GM12878 (cell line): ENCODE data around the gene ZNF610. TPM values are rescaled to one million over a fixed set of nuclear protein-coding genes. Genes with fewer than 3 reads are reported as not detected.

Source experiments
- ATAC-seq: fragments of 200-7000 bp; cut with Tn5 transposase; 3 replicates; pipeline ENCODE4 v1.9.1; 2020; ENCODE audit warnings: mild to moderate bottlenecking, moderate library complexity
- BruUV-seq: library from RNA; stranded (reverse); fragments of 400-500 nt; replicated peaks from 2 replicates; lab custom pipeline; 2021; lab: Mats Ljungman, UMichigan
- CTCF ChIA-PET: fragments of 300-600 bp; sonication (Branson Sonifier 250); formaldehyde crosslinking; extraction: SDS; loops from one replicate; lab custom pipeline; 2021; ENCODE audit warnings: inconsistent platforms; lab: Yijun Ruan, JAX
- POLR2A ChIA-PET: fragments of 350-600 bp; formaldehyde crosslinking; extraction: SDS; loops from one replicate; lab custom pipeline; 2021; ENCODE audit warnings: inconsistent platforms; lab: Charles Lee
- RAD21 ChIA-PET: fragments of 300-600 bp; sonication (Branson Sonifier 250); formaldehyde crosslinking; loops from one replicate; lab custom pipeline; 2023; ENCODE audit warnings: antibody characterized with exemption; ENCODE audit not compliant: unreplicated experiment; lab: Charles Lee
- SMC1A ChIA-PET: fragments of 300-600 bp; sonication (Branson Sonifier 250); formaldehyde crosslinking; loops from one replicate; lab custom pipeline; 2023; ENCODE audit not compliant: unreplicated experiment, uncharacterized antibody; lab: Charles Lee
- DNase-seq: peaks from one replicate; pipeline ENCODE4 v3.0.0-alpha.2; 2011; ENCODE audit warnings: low read depth, low spot score
- FAIRE-seq: peaks from 3 replicates; lab custom pipeline; 2011; peaks lifted over from hg19 to GRCh38; lab: Jason Lieb, UNC
- H2AFZ ChIP-seq: 2 replicates; pipeline ENCODE4 v1.6.0; 2011; ENCODE audit warnings: low read depth, low read length, control low read depth; ENCODE audit not compliant: control insufficient read depth
- H3K27ac ChIP-seq: 2 replicates; pipeline ENCODE4 v1.5.1; 2011; ENCODE audit warnings: control low read depth; ENCODE audit not compliant: control insufficient read depth, insufficient read depth
- H3K27me3 ChIP-seq, 2 experiments: replicated peaks in 1 of 2; 2 replicates each; pipeline versions ENCODE4 v1.6.0 to v1.6.1; 2011; ENCODE audit warnings: low read length in 1 of 2; ENCODE audit not compliant: control insufficient read depth in 2 of 2, insufficient read depth in 2 of 2
- H3K36me3 ChIP-seq, 2 experiments: 2 replicates each; pipeline ENCODE4 v1.5.1; 2011; ENCODE audit warnings: low read length in 1 of 2; ENCODE audit not compliant: control insufficient read depth in 2 of 2, insufficient read depth in 2 of 2
- H3K4me1 ChIP-seq: 2 replicates; pipeline ENCODE4 v1.6.1; 2011; ENCODE audit warnings: mild to moderate bottlenecking, low read length, moderate library complexity, mixed read lengths; ENCODE audit not compliant: control insufficient read depth, insufficient read depth
- H3K4me2 ChIP-seq: 2 replicates; pipeline ENCODE4 v1.6.0; 2011; ENCODE audit warnings: control low read depth; ENCODE audit not compliant: control insufficient read depth, insufficient read depth
- H3K4me3 ChIP-seq: fragments of 200-600 bp; sonication (generic); 2 replicates; pipeline ENCODE4 v1.5.1; 2016
- H3K79me2 ChIP-seq: 2 replicates; pipeline ENCODE4 v1.6.0; 2011; ENCODE audit warnings: low read length; ENCODE audit not compliant: control insufficient read depth, insufficient read depth
- H3K9ac ChIP-seq: 2 replicates; pipeline ENCODE4 v1.8.0; 2011; ENCODE audit warnings: low read length, control low read depth, mixed read lengths; ENCODE audit not compliant: control insufficient read depth, insufficient read depth
- H3K9me3 ChIP-seq: replicated peaks from 3 replicates; pipeline ENCODE4 v1.5.1; 2011; ENCODE audit warnings: mild to moderate bottlenecking, low read length; ENCODE audit not compliant: control insufficient read depth, insufficient read depth
- H4K20me1 ChIP-seq: 2 replicates; pipeline ENCODE4 v1.6.0; 2011; ENCODE audit not compliant: control insufficient read depth, insufficient read depth
- CBFB ChIP-seq: IDR thresholded peaks from 2 replicates; pipeline ENCODE4 v1.6.1; 2016; ENCODE audit warnings: antibody characterized with exemption, low read depth
- CBX5 ChIP-seq: sonication (generic); IDR thresholded peaks from 2 replicates; pipeline ENCODE4 v1.6.1; 2016; ENCODE audit warnings: low read depth, moderate library complexity, mild to moderate bottlenecking, inconsistent platforms
- CHD4 ChIP-seq: fragments of 200-600 bp; sonication (generic); IDR thresholded peaks from 2 replicates; pipeline ENCODE4 v1.6.1; 2016; ENCODE audit warnings: mild to moderate bottlenecking
- ELK1 ChIP-seq: IDR thresholded peaks from 2 replicates; pipeline ENCODE4 v1.6.1; 2012; ENCODE audit warnings: low read depth, low read length, improper control_type of control experiment
- FOXK2 ChIP-seq: fragments of 450-650 bp; IDR thresholded peaks from 2 replicates; pipeline ENCODE4 v1.6.1; 2017; ENCODE audit warnings: mild to moderate bottlenecking, moderate library complexity
- HCFC1 ChIP-seq: fragments of 150-350 bp; IDR thresholded peaks from 2 replicates; pipeline ENCODE4 v1.6.1; 2014; ENCODE audit warnings: low read length
- KLF5 ChIP-seq: fragments of 450-650 bp; IDR thresholded peaks from 2 replicates; pipeline ENCODE4 v1.6.1; 2014; ENCODE audit warnings: mild to moderate bottlenecking; ENCODE audit not compliant: partially characterized antibody
- MAX ChIP-seq: IDR thresholded peaks from 2 replicates; pipeline ENCODE4 v1.6.1; 2012; ENCODE audit warnings: low read depth, low read length, improper control_type of control experiment
- MLLT1 ChIP-seq: fragments of 450-650 bp; IDR thresholded peaks from 2 replicates; pipeline ENCODE4 v1.6.1; 2016; ENCODE audit warnings: mild to moderate bottlenecking
- PAX8 ChIP-seq: fragments of 450-650 bp; IDR thresholded peaks from 2 replicates; pipeline ENCODE4 v1.6.1; 2017; ENCODE audit warnings: mild to moderate bottlenecking, moderate library complexity
- PKNOX1 ChIP-seq: fragments of 450-650 bp; IDR thresholded peaks from 2 replicates; pipeline ENCODE4 v1.6.1; 2016; ENCODE audit warnings: mild to moderate bottlenecking
- SIN3A ChIP-seq: IDR thresholded peaks from 2 replicates; pipeline ENCODE4 v1.6.1; 2012; ENCODE audit warnings: low read depth, low read length, improper control_type of control experiment
- WGBS: methylation state at CpG from one replicate; pipeline ENCODE4 v1.1.6; 2016; ENCODE audit warnings: low lambda C conversion rate; ENCODE audit not compliant: insufficient replicate concordance, insufficient coverage; ENCODE audit errors: missing lambda C conversion rate; 5-methylcytosine and 5-hydroxymethylcytosine counted together
- in situ Hi-C: fragments of 300-500 bp; cut with MboI; formaldehyde crosslinking; loops from 9 replicates; pipeline ENCODE4 v1.14.3; 2018; ENCODE audit warnings: mixed read lengths
- intact Hi-C: fragments of 100-400 bp; cut with micrococcal nuclease; formaldehyde crosslinking; loops from one replicate; pipeline ENCODE4 v1.14.2; 2022; ENCODE audit not compliant: unreplicated experiment
- polyA plus RNA-seq, 11 experiments: library from polyadenylated mRNA; depleted of rRNA in 4 of 11; unstranded in 6 of 11; stranded (reverse) in 5 of 11; fragments of >200 nt; fragmentation: Nextera tagmentation in 4 of 11; fragmentation: Illumina TruSeq in 1 of 11; extraction: Ambion mirVana in 4 of 11; extraction: Trizol in 1 of 11; gene quantifications; 1 replicate in 1 of 11; 2 replicates in 10 of 11; pipeline versions ENCODE4 v1.2.1 to v1.2.3, GENCODE V29; 2011 to 2016; ENCODE audit warnings: inconsistent platforms in 2 of 11, missing spikeins in 2 of 11, low read depth in 1 of 11
- total RNA-seq, 4 experiments: library from RNA; depleted of rRNA in 3 of 4; stranded (reverse); fragments of >200 nt in 3 of 4; fragmentation: Illumina TruSeq in 1 of 4; extraction: Trizol in 1 of 4; gene quantifications; 2 replicates each; pipeline versions ENCODE4 v1.2.1 to v1.2.3, GENCODE V29; 2013 to 2021

ZNF610 gene
- total and polyA plus RNA-seq, 10 of the 15 experiments (the other 5 are each of a cell fraction or from before 2014, with no cell fraction given): 0.11 to 1.2 (median 0.53) TPM

GRCh38 chr19:52369559-52370340 is 33.7 kb downstream of the ZNF610 start, which contains the start of gene ZNF880 (continued):
- TF ChIP-seq SIN3A (no peak), ELK1 (no peak), CBFB (no peak)

- TF ChIP-seq KLF5 (no peak), HCFC1 (no peak), MAX (no peak), MLLT1 (peak; percentile 91), PAX8 (no peak), PKNOX1 (no peak), CBX5 (0 out of 2 replicates have a peak, but pooled peaks have one; percentile 7), CHD4 (no peak), FOXK2 (no peak)
- no TSS peak for BruUV-seq
- Histone ChIP-seq H3K4me1 (no peaks in the 10 kb centered on the region), H3K4me3 (peak overlapping the region; percentile 73), H3K4me2 (peak overlapping the region; percentile 69), H4K20me1 (no peaks in the 10 kb centered on the region), H2AFZ (peak overlapping the region; percentile 91; the same call in 1 of the 2 replicates), H3K27me3 (no peaks in the 10 kb centered on the region), H3K79me2 (no peaks in the 10 kb centered on the region; the same call in 1 of the 2 replicates), H3K27ac (peak overlapping the region; percentile 97), H3K9me3 (peaks cover 23% of the 10 kb centered on the region), H3K36me3 (0 out of 4 replicates have a peak, but pooled peaks cover 0 to 3% of the 10 kb centered on the region in 2 experiments), H3K9ac (peak overlapping the region; percentile 89)
- ChIA-PET POLR2A (no interaction called here), RAD21 (no interaction called here), CTCF (no interaction called here), SMC1A (no interaction called here)
- no peak for DNase-seq
- intact Hi-C loops (no loop called here), in situ Hi-C loops (no loop called here)
- 71% methylated on average over 7 of the region's 7 CpGs for WGBS
- no peak for FAIRE-seq
- ATAC-seq: no peak
Measured at GRCh38 chr19:52370341-52370710, 34.3 kb downstream of the ZNF610 start.
